ENCODE results near the gene RCOR1.

The RCOR1 gene

GRCh38 chr14:102645746-102646440, 53.4 kb downstream of the RCOR1 start:
- H2AFZ ChIP-seq (ENCODE audit: low read length): no peak overlapping the region
- H4K91ac ChIP-seq (ENCODE audit: low read depth, low read length, poor library complexity): no peak overlapping the region
- no peak overlapping the region for H2BK12ac ChIP-seq (ENCODE audit: low read length)
- no peak overlapping the region for H3K23ac ChIP-seq (ENCODE audit: low read depth, low read length, poor library complexity)
- H2BK15ac ChIP-seq (ENCODE audit: low read length): no peak overlapping the region
- no peak overlapping the region for H3K18ac ChIP-seq (ENCODE audit: low read length)
- H3K79me1 ChIP-seq (ENCODE audit: low read depth, low read length): no peaks in the 10 kb centered on the region
- no peak overlapping the region for H3K14ac ChIP-seq (ENCODE audit: low read length)
- no peak overlapping the region for H2BK120ac ChIP-seq (ENCODE audit: low read depth, low read length)
- no CpG with 5 or more reads among the region's 2 CpGs for WGBS, 2 donors (ENCODE audit: extremely low coverage in 2 of 2, insufficient read length in 2 of 2, insufficient replicate concordance in 1 of 2)
- no peak overlapping the region for H3K4ac ChIP-seq (ENCODE audit: low read length)
- H3K4me3 ChIP-seq (ENCODE audit: low read length in 2 of 2): no peak overlapping the region
- DNase-seq (ENCODE audit: low spot score): no peak
- no peak overlapping the region for H3K4me2 ChIP-seq (ENCODE audit: insufficient read depth, low read length, poor library complexity, severe bottlenecking)
- H4K8ac ChIP-seq (ENCODE audit: low read depth, low read length): no peak overlapping the region
- H3K36me3 ChIP-seq (replicated peaks in 1 of 2; ENCODE audit: control insufficient read depth in 2 of 2, insufficient read depth in 2 of 2, low read length in 2 of 2): peaks cover 0 to 2% of the 10 kb centered on the region in 2 donors
- no peak overlapping the region for H3K9ac ChIP-seq (ENCODE audit: low read depth, low read length, poor library complexity)
- peaks cover 0 to 7% of the 10 kb centered on the region in 2 donors for H3K9me3 ChIP-seq (replicated peaks in 1 of 2; ENCODE audit: control insufficient read depth in 2 of 2, insufficient read depth in 1 of 2, low read depth in 1 of 2, low read length in 2 of 2)
- no peaks in the 10 kb centered on the region for H3K27me3 ChIP-seq (ENCODE audit: control insufficient read depth in 3 of 3, insufficient read depth in 3 of 3, low read depth in 1 of 3, low read length in 3 of 3)
- no peak overlapping the region for H2AK5ac ChIP-seq (ENCODE audit: low read depth, low read length)
- H3K4me1 ChIP-seq (ENCODE audit: control insufficient read depth in 2 of 2, insufficient read depth in 1 of 2, low read depth in 1 of 2, low read length in 2 of 2): peaks cover 0 to 1% of the 10 kb centered on the region in 2 donors
- H3K27ac ChIP-seq (replicated peaks; ENCODE audit: low read length): no peak overlapping the region
- H2BK5ac ChIP-seq (ENCODE audit: low read length): no peak overlapping the region

GRCh38 chr14:102646615-102647014, 54.2 kb downstream of the RCOR1 start:
- Histone ChIP-seq H4K91ac (ENCODE audit: low read depth, low read length, poor library complexity) (no peak overlapping the region), H2AFZ (ENCODE audit: low read length) (no peak overlapping the region), H3K4me1 (ENCODE audit: control insufficient read depth in 2 of 2, insufficient read depth in 1 of 2, low read depth in 1 of 2, low read length in 2 of 2) (peaks cover 0 to 1% of the 10 kb centered on the region in 2 donors), H2BK5ac (ENCODE audit: low read length) (no peak overlapping the region), H3K27me3 (ENCODE audit: control insufficient read depth in 3 of 3, insufficient read depth in 3 of 3, low read depth in 1 of 3, low read length in 3 of 3) (no peaks in the 10 kb centered on the region), H3K23ac (ENCODE audit: low read depth, low read length, poor library complexity) (no peak overlapping the region), H2BK12ac (ENCODE audit: low read length) (no peak overlapping the region), H3K79me1 (ENCODE audit: low read depth, low read length) (no peaks in the 10 kb centered on the region), H2BK15ac (ENCODE audit: low read length) (no peak overlapping the region), H3K27ac (replicated peaks; ENCODE audit: low read length) (no peak overlapping the region), H3K18ac (ENCODE audit: low read length) (no peak overlapping the region), H3K4me3 (ENCODE audit: low read length in 2 of 2) (no peak overlapping the region), H3K9me3 (replicated peaks in 1 of 2; ENCODE audit: control insufficient read depth in 2 of 2, insufficient read depth in 1 of 2, low read depth in 1 of 2, low read length in 2 of 2) (peaks cover 0 to 7% of the 10 kb centered on the region in 2 donors), H4K8ac (ENCODE audit: low read depth, low read length) (no peak overlapping the region), H3K9ac (ENCODE audit: low read depth, low read length, poor library complexity) (no peak overlapping the region), H2BK120ac (ENCODE audit: low read depth, low read length) (no peak overlapping the region), H3K36me3 (replicated peaks in 1 of 2; ENCODE audit: control insufficient read depth in 2 of 2, insufficient read depth in 2 of 2, low read length in 2 of 2) (peaks cover 0 to 2% of the 10 kb centered on the region in 2 donors), H3K4me2 (ENCODE audit: insufficient read depth, low read length, poor library complexity, severe bottlenecking) (no peak overlapping the region), H3K4ac (ENCODE audit: low read length) (no peak overlapping the region), H3K14ac (ENCODE audit: low read length) (no peak overlapping the region), H2AK5ac (ENCODE audit: low read depth, low read length) (no peak overlapping the region)
- no peak for DNase-seq (ENCODE audit: low spot score)
- no CpG with 5 or more reads among the region's 3 CpGs for WGBS, 2 donors (ENCODE audit: extremely low coverage in 2 of 2, insufficient read length in 2 of 2, insufficient replicate concordance in 1 of 2)

- no peak overlapping the region for H4K91ac ChIP-seq (ENCODE audit: low read depth, low read length, poor library complexity)
- H3K4me1 ChIP-seq (ENCODE audit: control insufficient read depth in 2 of 2, insufficient read depth in 1 of 2, low read depth in 1 of 2, low read length in 2 of 2): no peaks in the 10 kb centered on the region
- no peak overlapping the region for H3K9ac ChIP-seq (ENCODE audit: low read depth, low read length, poor library complexity)
- no peak overlapping the region for H2BK120ac ChIP-seq (ENCODE audit: low read depth, low read length)
- no peaks in the 10 kb centered on the region for H3K27me3 ChIP-seq (ENCODE audit: control insufficient read depth in 3 of 3, insufficient read depth in 3 of 3, low read depth in 1 of 3, low read length in 3 of 3)
- H3K79me1 ChIP-seq (ENCODE audit: low read depth, low read length): no peaks in the 10 kb centered on the region
- H3K4me2 ChIP-seq (ENCODE audit: insufficient read depth, low read length, poor library complexity, severe bottlenecking): no peak overlapping the region
- peaks cover 0 to 2% of the 10 kb centered on the region in 2 donors for H3K36me3 ChIP-seq (replicated peaks in 1 of 2; ENCODE audit: control insufficient read depth in 2 of 2, insufficient read depth in 2 of 2, low read length in 2 of 2)
- no peak overlapping the region for H3K23ac ChIP-seq (ENCODE audit: low read depth, low read length, poor library complexity)
- no peak overlapping the region for H4K8ac ChIP-seq (ENCODE audit: low read depth, low read length)
- no peak overlapping the region for H2BK15ac ChIP-seq (ENCODE audit: low read length)
- no peak overlapping the region for H2AFZ ChIP-seq (ENCODE audit: low read length)
- no peak overlapping the region for H3K27ac ChIP-seq (replicated peaks; ENCODE audit: low read length)
- H2AK5ac ChIP-seq (ENCODE audit: low read depth, low read length): no peak overlapping the region
- no peak for DNase-seq (ENCODE audit: low spot score)
- H2BK12ac ChIP-seq (ENCODE audit: low read length): no peak overlapping the region
- no peak overlapping the region for H2BK5ac ChIP-seq (ENCODE audit: low read length)
- H3K4ac ChIP-seq (ENCODE audit: low read length): no peak overlapping the region
- H3K14ac ChIP-seq (ENCODE audit: low read length): no peak overlapping the region
- no peak overlapping the region for H3K18ac ChIP-seq (ENCODE audit: low read length)
- H3K4me3 ChIP-seq (ENCODE audit: low read length in 2 of 2): no peak overlapping the region
- WGBS, 2 donors (ENCODE audit: extremely low coverage in 2 of 2, insufficient read length in 2 of 2, insufficient replicate concordance in 1 of 2): no CpG with 5 or more reads among the region's 3 CpGs
- H3K9me3 ChIP-seq (replicated peaks in 1 of 2; ENCODE audit: control insufficient read depth in 2 of 2, insufficient read depth in 1 of 2, low read depth in 1 of 2, low read length in 2 of 2): no peaks in the 10 kb centered on the region
Measured at GRCh38 chr14:102652194-102652593, 59.7 kb downstream of the RCOR1 start.

GRCh38 chr14:102654298-102654697, 61.8 kb downstream of the RCOR1 start:
- Histone ChIP-seq H3K4me1 (ENCODE audit: control insufficient read depth in 2 of 2, insufficient read depth in 1 of 2, low read depth in 1 of 2, low read length in 2 of 2) (no peaks in the 10 kb centered on the region), H2AFZ (ENCODE audit: low read length) (no peak overlapping the region), H3K4me2 (ENCODE audit: insufficient read depth, low read length, poor library complexity, severe bottlenecking) (no peak overlapping the region), H3K23ac (ENCODE audit: low read depth, low read length, poor library complexity) (no peak overlapping the region), H2BK5ac (ENCODE audit: low read length) (no peak overlapping the region), H3K4me3 (ENCODE audit: low read length in 2 of 2) (no peak overlapping the region), H3K18ac (ENCODE audit: low read length) (no peak overlapping the region), H3K14ac (ENCODE audit: low read length) (no peak overlapping the region), H2BK15ac (ENCODE audit: low read length) (no peak overlapping the region), H2BK120ac (ENCODE audit: low read depth, low read length) (no peak overlapping the region), H3K9me3 (replicated peaks in 1 of 2; ENCODE audit: control insufficient read depth in 2 of 2, insufficient read depth in 1 of 2, low read depth in 1 of 2, low read length in 2 of 2) (no peaks in the 10 kb centered on the region), H4K8ac (ENCODE audit: low read depth, low read length) (no peak overlapping the region), H3K27ac (replicated peaks; ENCODE audit: low read length) (no peak overlapping the region), H3K4ac (ENCODE audit: low read length) (no peak overlapping the region), H2AK5ac (ENCODE audit: low read depth, low read length) (no peak overlapping the region), H3K36me3 (replicated peaks in 1 of 2; ENCODE audit: control insufficient read depth in 2 of 2, insufficient read depth in 2 of 2, low read length in 2 of 2) (peaks cover 0 to 2% of the 10 kb centered on the region in 2 donors), H3K27me3 (ENCODE audit: control insufficient read depth in 3 of 3, insufficient read depth in 3 of 3, low read depth in 1 of 3, low read length in 3 of 3) (no peaks in the 10 kb centered on the region), H3K79me1 (ENCODE audit: low read depth, low read length) (no peaks in the 10 kb centered on the region), H4K91ac (ENCODE audit: low read depth, low read length, poor library complexity) (no peak overlapping the region), H3K9ac (ENCODE audit: low read depth, low read length, poor library complexity) (no peak overlapping the region), H2BK12ac (ENCODE audit: low read length) (no peak overlapping the region)
- no CpG with 5 or more reads among the region's 4 CpGs for WGBS, 2 donors (ENCODE audit: extremely low coverage in 2 of 2, insufficient read length in 2 of 2, insufficient replicate concordance in 1 of 2)
- DNase-seq (ENCODE audit: low spot score): no peak

Data from neuronal stem cell (in vitro differentiated cells).